HepG2 (cell line): Measurements from ENCODE around the gene UNC5A. TPM values are rescaled to one million over a fixed set of nuclear protein-coding genes. Genes with fewer than 3 reads are reported as not detected.

ENCODE experiments used
- ATAC-seq: fragments of 200-7000 bp; cut with Tn5 transposase; 3 replicates; pipeline ENCODE4 v1.9.1; 2020; ENCODE audit warnings: mild to moderate bottlenecking, moderate library complexity
- BruUV-seq: library from RNA; stranded (reverse); fragments of 400-500 nt; replicated peaks from 2 replicates; lab custom pipeline; 2021; lab: Mats Ljungman, UMichigan
- CTCF ChIA-PET: fragments of 300-600 bp; formaldehyde crosslinking; extraction: SDS; loops from one replicate; lab custom pipeline; 2021; ENCODE audit warnings: low total read pairs, inconsistent platforms, low intra/inter-chr PET ratio; lab: Yijun Ruan, JAX
- POLR2A ChIA-PET: fragments of 350-600 bp; sonication (Branson Sonifier 250); formaldehyde crosslinking; loops from one replicate; lab custom pipeline; 2020; ENCODE audit warnings: antibody characterized with exemption, inconsistent platforms; lab: Yijun Ruan, JAX
- DNase-seq: peaks from one replicate; pipeline ENCODE4 v3.0.0-alpha.2; 2015; ENCODE audit warnings: low spot score
- FAIRE-seq: peaks from 3 replicates; lab custom pipeline; 2011; peaks lifted over from hg19 to GRCh38; lab: Jason Lieb, UNC
- H2AFZ ChIP-seq: one replicate; pipeline ENCODE4 v1.6.1; 2011; ENCODE audit warnings: low read length, inconsistent platforms
- H3K27ac ChIP-seq: fragments of 300-600 bp; 3 replicates; pipeline ENCODE4 v1.8.0; 2011; ENCODE audit warnings: mixed run types, mild to moderate bottlenecking, mixed read lengths, low read length, inconsistent platforms; ENCODE audit not compliant: insufficient read depth; ENCODE audit errors: extremely low read length
- H3K27me3 ChIP-seq, 2 experiments: fragments of 200-600 bp in 1 of 2; 2 replicates in 1 of 2; 3 replicates in 1 of 2; pipeline versions ENCODE4 v1.6.0 to v1.8.0; 2011; ENCODE audit warnings: low read length in 2 of 2, mild to moderate bottlenecking in 2 of 2, moderate library complexity in 2 of 2, inconsistent platforms in 1 of 2; ENCODE audit not compliant: insufficient read depth in 2 of 2, control insufficient read depth in 1 of 2
- H3K36me3 ChIP-seq, 2 experiments: fragments of 200-600 bp in 1 of 2; replicated peaks in 1 of 2; 2 replicates in 1 of 2; 3 replicates in 1 of 2; pipeline versions ENCODE4 v1.5.1 to v1.8.0; 2011; ENCODE audit warnings: low read length in 2 of 2, inconsistent platforms in 1 of 2; ENCODE audit not compliant: insufficient read depth in 2 of 2, control insufficient read depth in 1 of 2
- H3K4me1 ChIP-seq: 2 replicates; pipeline ENCODE4 v1.5.1; 2012; ENCODE audit warnings: low read length, inconsistent platforms; ENCODE audit not compliant: insufficient read depth
- H3K4me2 ChIP-seq: 2 replicates; pipeline ENCODE4 v1.6.0; 2011; ENCODE audit warnings: low read depth, low read length, inconsistent platforms
- H3K4me3 ChIP-seq, 3 experiments: fragments of 200-600 bp in 1 of 3; sonication (generic), shearing (Covaris generic) in 1 of 3; replicated peaks in 1 of 3; 2 replicates each; pipeline ENCODE4 v1.5.1; 2011 to 2016; ENCODE audit warnings: low read length in 3 of 3, inconsistent platforms in 2 of 3, low read depth in 2 of 3, mild to moderate bottlenecking in 2 of 3, control low read depth in 1 of 3, mixed read lengths in 1 of 3; ENCODE audit not compliant: insufficient read depth in 1 of 3
- H3K79me2 ChIP-seq: one replicate; pipeline ENCODE4 v1.6.1; 2011; ENCODE audit warnings: low read length, inconsistent platforms; ENCODE audit not compliant: insufficient read depth
- H3K9ac ChIP-seq: 2 replicates; pipeline ENCODE4 v1.6.0; 2011; ENCODE audit warnings: mild to moderate bottlenecking, low read depth, low read length, inconsistent platforms; ENCODE audit not compliant: insufficient read depth
- H3K9me3 ChIP-seq: 2 replicates; pipeline ENCODE4 v1.5.1; 2012; ENCODE audit warnings: mild to moderate bottlenecking, low read length
- H4K20me1 ChIP-seq: 2 replicates; pipeline ENCODE4 v1.6.0; 2011; ENCODE audit warnings: inconsistent platforms, mild to moderate bottlenecking, low read length, moderate library complexity; ENCODE audit not compliant: insufficient read depth
- DMAP1 ChIP-seq: IDR thresholded peaks from 2 replicates; pipeline ENCODE4 v1.6.1; 2016
- GLMP ChIP-seq: sonication (generic); formaldehyde crosslinking; IDR thresholded peaks from 2 replicates; pipeline ENCODE4 v1.9.0; 2021; ENCODE audit warnings: missing genetic modification reagents, mild to moderate bottlenecking, borderline replicate concordance
- HES4 ChIP-seq: sonication (generic); formaldehyde crosslinking; IDR thresholded peaks from 2 replicates; pipeline ENCODE4 v1.9.0; 2021; ENCODE audit warnings: mild to moderate bottlenecking, missing genetic modification reagents, borderline replicate concordance
- NR2C2 ChIP-seq: sonication (generic); formaldehyde crosslinking; IDR thresholded peaks from 2 replicates; pipeline ENCODE4 v1.4.0; 2020; ENCODE audit warnings: missing genetic modification reagents, mild to moderate bottlenecking, moderate library complexity, borderline replicate concordance
- PAF1 ChIP-seq: IDR thresholded peaks from 2 replicates; pipeline ENCODE4 v1.6.1; 2016; ENCODE audit warnings: missing genetic modification reagents, missing compliant biosample characterization
- PHB2 ChIP-seq: fragments of 450-650 bp; IDR thresholded peaks from 2 replicates; pipeline ENCODE4 v1.6.1; 2018; ENCODE audit not compliant: partially characterized antibody
- TAF1 ChIP-seq: sonication (generic); formaldehyde crosslinking; IDR thresholded peaks from 2 replicates; pipeline ENCODE4 v1.4.0; 2020; ENCODE audit warnings: missing genetic modification reagents
- THAP8 ChIP-seq: sonication (generic); formaldehyde crosslinking; IDR thresholded peaks from 2 replicates; pipeline ENCODE4 v1.5.1; 2020; ENCODE audit warnings: missing genetic modification reagents, mild to moderate bottlenecking, borderline replicate concordance
- ZKSCAN8 ChIP-seq: IDR thresholded peaks from 2 replicates; pipeline ENCODE4 v1.6.1; 2016; ENCODE audit warnings: borderline replicate concordance, missing genetic modification reagents, missing compliant biosample characterization
- WGBS: methylation state at CpG from one replicate; pipeline ENCODE4 v1.1.6; 2017; ENCODE audit warnings: low lambda C conversion rate; 5-methylcytosine and 5-hydroxymethylcytosine counted together
- in situ Hi-C: cut with HindIII; loops from 2 replicates; pipeline ENCODE4 v1.10.0; 2017; ENCODE audit warnings: low pct_unique_long_range_greater_than_20kb; ENCODE audit not compliant: extremely low pct_ligation_motif_present
- intact Hi-C: fragments of 100-400 bp; cut with micrococcal nuclease; formaldehyde crosslinking; loops from one replicate; pipeline ENCODE4 v1.10.0; 2022; ENCODE audit not compliant: unreplicated experiment
- polyA plus RNA-seq, 8 experiments: library from polyadenylated mRNA; depleted of rRNA in 3 of 8; stranded (reverse) in 7 of 8; unstranded in 1 of 8; fragments of >200 nt; fragmentation: Illumina TruSeq in 4 of 8; extraction: Trizol in 4 of 8; gene quantifications; 2 replicates each; pipeline versions ENCODE4 v1.2.1 to v1.2.3, GENCODE V29; 2011 to 2016; ENCODE audit warnings: low read depth in 4 of 8, missing spikeins in 1 of 8, mixed read lengths in 1 of 8; ENCODE audit not compliant: insufficient read depth in 1 of 8
- total RNA-seq, 5 experiments: library from RNA; depleted of rRNA; stranded (reverse); fragments of >200 nt; fragmentation: Illumina TruSeq; extraction: Trizol; gene quantifications; 2 replicates each; pipeline ENCODE4 v1.2.3, GENCODE V29; 2016; ENCODE audit warnings: low read depth in 1 of 5

UNC5A gene
- total and polyA plus RNA-seq, 2 of the 13 experiments (the other 11 are each of a cell fraction or from before 2014, with no cell fraction given): not detected

- Histone ChIP-seq H3K27me3 (peaks cover 9 to 60% of the 10 kb centered on the region in 2 experiments; a peak in 4 of 5 replicates), H3K4me1 (0 out of 2 replicates have a peak, but pooled peaks cover 13% of the 10 kb centered on the region), H3K27ac (no peak overlapping the region), H3K79me2 (no peaks in the 10 kb centered on the region), H3K9me3 (no peaks in the 10 kb centered on the region), H3K4me3 (no peak overlapping the region), H2AFZ (no peak overlapping the region), H3K9ac (no peak overlapping the region), H4K20me1 (no peaks in the 10 kb centered on the region), H3K36me3 (no peaks in the 10 kb centered on the region), H3K4me2 (no peak overlapping the region)
- intact Hi-C loops: no loop called here
- ChIA-PET POLR2A (no interaction called here), CTCF (no interaction called here)
- WGBS: 16% methylated on average over 8 of the region's 10 CpGs
- DNase-seq (no peak), ATAC-seq (no peak)
- TF ChIP-seq PAF1 (CRISPR knock-in tag): no peak
- no peak for TF ChIP-seq HES4 (CRISPR knock-in tag)
- no peak for TF ChIP-seq ZKSCAN8 (CRISPR knock-in tag)
- no peak for TF ChIP-seq GLMP (CRISPR knock-in tag)
- TF ChIP-seq TAF1 (CRISPR knock-in tag): no peak
- TF ChIP-seq NR2C2 (CRISPR knock-in tag): no peak
- no peak for TF ChIP-seq PHB2
- TF ChIP-seq DMAP1 (CRISPR knock-in tag): no peak
- TF ChIP-seq THAP8 (CRISPR knock-in tag): no peak
- TF ChIP-seq, all 625 proteins: peak for 0
- BruUV-seq: no TSS peak
- no peak for FAIRE-seq
- in situ Hi-C loops: no loop called here
Measured at GRCh38 chr5:176844281-176844680, 33.9 kb downstream of the UNC5A start.
